Measurements from ENCODE around the gene IFIT1B. TPM values are rescaled to one million over a fixed set of nuclear protein-coding genes. Genes with fewer than 3 reads are reported as not detected.
"Not testable (repeated sequence)": the region's sequence is repeated elsewhere in the genome, so short reads cannot be mapped to it uniquely, and the experiment has no call there.

IFIT1B gene
- polyA plus RNA-seq, 4 donors = 0.09 to 0.38 (median 0.21) TPM; not detected in 1

- no peak for DNase-seq (ENCODE audit: low read depth in 4 of 4, low spot score in 2 of 4)
These were observed 30.0 kb upstream of the IFIT1B start for GRCh38 chr10:89347701-89348457.

- DNase-seq (ENCODE audit: low read depth in 4 of 4, low spot score in 2 of 4) = no peak
These were observed 29.4 kb upstream of the IFIT1B start for GRCh38 chr10:89348481-89348880.

GRCh38 chr10:89348975-89349374, 28.9 kb upstream of the IFIT1B start:
- DNase-seq (ENCODE audit: low read depth in 4 of 4, low spot score in 2 of 4) = no peak

- DNase-seq (ENCODE audit: low read depth in 4 of 4, low spot score in 2 of 4) = not testable (repeated sequence)
These were observed 27.1 kb upstream of the IFIT1B start for GRCh38 chr10:89350631-89351315.

GRCh38 chr10:89351412-89351779, 26.5 kb upstream of the IFIT1B start:
- no peak for DNase-seq (ENCODE audit: low read depth in 4 of 4, low spot score in 2 of 4)

GRCh38 chr10:89351780-89352597, 25.9 kb upstream of the IFIT1B start:
- DNase-seq (ENCODE audit: low read depth in 4 of 4, low spot score in 2 of 4) = peak in 1 of 4 donors; percentile 69

- DNase-seq (ENCODE audit: low read depth in 4 of 4, low spot score in 2 of 4) = no peak
These were observed 25.1 kb upstream of the IFIT1B start for GRCh38 chr10:89352802-89353201.

- no peak for DNase-seq (ENCODE audit: low read depth in 4 of 4, low spot score in 2 of 4)
These were observed 22.4 kb upstream of the IFIT1B start for GRCh38 chr10:89355394-89355931.

- no peak for DNase-seq (ENCODE audit: low read depth in 4 of 4, low spot score in 2 of 4)
These were observed 20.8 kb upstream of the IFIT1B start for GRCh38 chr10:89357096-89357495.

- no peak for DNase-seq (ENCODE audit: low read depth in 4 of 4, low spot score in 2 of 4)
These were observed 19.9 kb upstream of the IFIT1B start for GRCh38 chr10:89357975-89358374.

GRCh38 chr10:89360157-89360556, 17.7 kb upstream of the IFIT1B start:
- no peak for DNase-seq (ENCODE audit: low read depth in 4 of 4, low spot score in 2 of 4)

GRCh38 chr10:89362929-89363328, 14.9 kb upstream of the IFIT1B start:
- DNase-seq (ENCODE audit: low read depth in 4 of 4, low spot score in 2 of 4) = no peak

GRCh38 chr10:89363729-89364442, 14.0 kb upstream of the IFIT1B start:
- DNase-seq (ENCODE audit: low read depth in 4 of 4, low spot score in 2 of 4) = no peak

- no peak for DNase-seq (ENCODE audit: low read depth in 4 of 4, low spot score in 2 of 4)
These were observed 13.3 kb upstream of the IFIT1B start for GRCh38 chr10:89364531-89364930.

GRCh38 chr10:89367529-89367928, 10.3 kb upstream of the IFIT1B start:
- DNase-seq (ENCODE audit: low read depth in 4 of 4, low spot score in 2 of 4) = no peak

GRCh38 chr10:89368129-89368528, 9.7 kb upstream of the IFIT1B start:
- DNase-seq (ENCODE audit: low read depth in 4 of 4, low spot score in 2 of 4) = no peak

GRCh38 chr10:89369156-89370105, 8.4 kb upstream of the IFIT1B start:
- no peak for DNase-seq (ENCODE audit: low read depth in 4 of 4, low spot score in 2 of 4)

- DNase-seq (ENCODE audit: low read depth in 4 of 4, low spot score in 2 of 4) = no peak
These were observed 6.8 kb upstream of the IFIT1B start for GRCh38 chr10:89371079-89371478.

GRCh38 chr10:89371987-89372386, 5.9 kb upstream of the IFIT1B start:
- no peak for DNase-seq (ENCODE audit: low read depth in 4 of 4, low spot score in 2 of 4)

Data from left renal cortex interstitium (tissue), 4 donors.